RPMI8226 (cell line): ENCODE results near the gene APBA2.
A peak's percentile ranks its signal among the peaks of the same experiment; 100 is the strongest.

Source experiments
- DNase-seq: peaks from one replicate; pipeline ENCODE4 v3.0.0-alpha.2; 2015

APBA2 gene

DNA sequence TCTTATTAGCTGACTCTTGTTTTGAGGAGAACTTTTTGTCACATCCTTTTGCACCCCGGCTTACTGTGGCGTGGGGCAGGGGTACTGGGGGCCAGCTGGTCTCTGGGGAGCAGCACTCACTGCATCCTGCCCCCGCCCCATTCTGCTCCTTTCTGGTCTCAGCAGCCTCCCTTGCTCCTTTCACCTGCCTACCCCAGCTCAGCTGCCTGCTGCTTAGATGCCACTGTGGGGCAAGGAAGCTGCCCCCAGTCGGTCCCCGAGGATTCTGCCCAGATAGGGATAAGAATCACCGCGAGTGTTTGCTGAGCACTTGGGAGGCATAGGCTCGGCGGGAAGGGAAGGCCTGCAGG lies 32.0 kb downstream of the APBA2 start:
- no peak for DNase-seq

DNA sequence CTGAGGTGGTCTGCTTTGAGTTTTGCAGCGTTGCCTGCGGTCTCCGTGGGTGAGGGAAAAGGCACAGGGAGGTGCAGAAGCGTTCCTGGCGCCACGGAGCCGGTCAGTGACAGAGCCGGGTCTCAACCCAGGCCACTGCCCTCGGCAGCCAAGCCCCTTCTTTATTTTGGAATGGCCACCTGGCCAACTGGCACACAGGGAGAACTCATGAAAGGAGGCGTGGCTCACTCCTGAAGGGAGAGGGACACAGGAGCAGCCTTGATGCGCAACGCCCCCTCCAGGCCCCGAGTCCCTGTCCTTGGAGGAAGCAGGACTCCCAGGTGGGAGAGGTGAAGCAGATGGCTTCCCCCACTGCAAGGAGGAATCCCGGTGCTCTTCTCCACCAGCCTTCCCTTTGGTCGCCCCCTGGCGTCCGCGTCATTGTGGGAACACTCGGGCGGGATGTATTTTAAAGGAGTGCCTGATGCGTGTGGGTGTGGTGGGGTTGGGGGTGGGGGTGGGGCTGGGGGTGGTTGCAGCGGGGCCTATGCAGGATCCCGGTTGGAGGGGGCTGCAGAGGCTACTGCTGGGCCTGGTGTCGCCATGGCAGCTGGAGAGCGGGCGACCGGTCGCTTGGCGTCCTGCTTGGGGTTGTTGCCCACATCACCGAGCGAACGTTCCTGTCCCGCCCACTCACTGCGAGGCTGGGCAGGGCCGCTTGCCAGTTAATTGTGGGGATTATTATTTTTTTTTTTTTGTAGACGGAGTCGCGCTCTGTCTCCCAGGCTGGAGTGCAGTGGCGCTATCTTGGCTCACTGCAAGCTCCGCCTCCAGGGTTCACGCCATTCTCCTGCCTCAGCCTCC lies 32.6 kb downstream of the APBA2 start:
- no peak for DNase-seq

DNA sequence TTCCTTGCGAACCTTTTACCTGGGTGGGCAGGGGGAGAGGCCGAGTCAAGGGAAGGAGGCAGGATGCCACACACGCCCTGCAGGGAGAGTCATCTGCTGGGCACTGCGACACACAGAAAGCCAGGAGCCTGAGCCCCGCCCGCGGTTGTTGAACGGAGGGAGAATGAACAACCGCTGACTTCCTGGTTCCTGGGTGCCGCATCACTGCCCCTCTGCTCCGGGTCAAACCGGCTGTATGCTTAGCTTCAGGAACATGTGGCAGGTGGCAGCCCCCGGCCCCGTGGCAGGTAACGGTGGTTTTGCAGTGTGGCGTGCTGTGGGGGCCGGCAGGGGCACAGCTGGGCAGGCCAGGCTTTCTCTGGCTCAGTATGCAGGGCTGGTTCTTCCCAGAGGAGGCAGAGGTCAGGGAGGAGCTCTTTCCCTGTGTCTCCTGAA lies 33.4 kb downstream of the APBA2 start:
- DNase-seq = no peak

DNA sequence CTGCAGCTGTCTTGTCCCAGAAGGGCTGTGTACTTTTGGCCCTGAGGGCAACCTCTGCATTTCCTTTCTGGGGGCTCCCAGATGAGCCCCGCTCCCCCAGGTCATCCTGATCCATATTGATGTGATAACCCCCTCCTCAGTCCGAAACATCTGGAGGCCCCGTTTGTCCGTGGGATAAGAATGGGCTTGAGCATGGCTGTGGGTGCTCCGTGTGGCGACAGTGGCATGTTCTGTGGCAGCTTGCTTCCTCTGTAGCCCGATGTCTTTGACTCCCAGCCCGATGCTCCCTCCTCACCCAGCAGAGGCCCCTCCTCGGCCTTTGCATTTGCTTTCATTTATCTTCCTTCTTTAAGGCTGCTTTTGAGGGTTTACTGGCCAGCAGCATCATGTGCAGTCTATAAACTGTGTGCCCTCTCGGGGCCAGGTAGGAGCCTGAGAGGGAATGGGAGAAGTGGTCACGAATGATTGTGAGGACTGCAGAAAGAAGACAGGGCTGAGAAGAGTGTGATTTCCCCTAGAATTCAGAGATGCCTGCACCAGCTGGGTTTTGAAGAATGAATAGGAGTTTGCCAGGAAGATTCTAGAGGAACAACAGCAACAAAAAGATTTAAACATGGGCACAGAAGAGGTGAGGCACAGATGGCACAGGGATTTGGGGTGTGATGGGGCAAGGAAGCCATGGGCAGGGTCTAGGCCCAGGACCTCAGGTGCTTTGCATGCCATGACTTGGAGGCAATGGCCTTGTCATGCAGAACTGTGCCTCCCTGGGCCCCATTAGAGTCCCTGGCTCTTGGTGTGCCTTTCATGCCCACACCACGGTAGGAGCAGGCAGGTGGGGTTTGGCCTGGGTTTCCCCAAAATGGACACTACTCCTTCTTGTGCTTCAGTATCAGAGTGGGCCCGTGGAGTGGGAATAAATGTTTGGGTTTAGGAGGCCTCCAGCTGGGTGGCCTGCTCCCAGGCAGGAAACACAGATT lies 34.2 kb downstream of the APBA2 start:
- DNase-seq = no peak

DNA sequence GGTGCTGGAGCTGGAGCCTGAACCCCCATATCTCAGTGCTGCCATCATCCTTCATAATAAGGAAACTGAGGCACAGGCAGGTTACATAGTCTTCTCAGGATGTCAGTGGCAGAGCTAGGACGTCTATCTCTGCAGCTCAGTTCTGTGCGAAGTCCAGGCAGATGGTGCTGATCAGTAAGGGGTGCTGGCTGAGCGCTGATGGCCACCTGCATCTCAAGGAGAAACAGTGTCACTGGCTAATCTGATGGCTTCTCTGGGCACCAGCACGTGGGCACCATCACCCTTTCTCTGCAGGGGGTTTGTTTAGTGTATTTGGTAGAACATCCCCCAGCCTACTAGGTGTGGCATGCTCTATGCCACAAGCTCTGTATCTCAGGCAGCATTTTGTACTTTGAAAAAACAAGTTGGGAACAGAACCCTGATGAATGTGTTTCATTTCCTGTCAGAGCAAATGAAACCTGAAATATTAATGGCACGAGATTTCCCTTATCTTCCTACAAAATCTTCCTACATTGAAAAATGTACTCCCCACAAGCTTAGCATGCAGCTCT lies 35.1 kb downstream of the APBA2 start:
- DNase-seq = no peak

DNA sequence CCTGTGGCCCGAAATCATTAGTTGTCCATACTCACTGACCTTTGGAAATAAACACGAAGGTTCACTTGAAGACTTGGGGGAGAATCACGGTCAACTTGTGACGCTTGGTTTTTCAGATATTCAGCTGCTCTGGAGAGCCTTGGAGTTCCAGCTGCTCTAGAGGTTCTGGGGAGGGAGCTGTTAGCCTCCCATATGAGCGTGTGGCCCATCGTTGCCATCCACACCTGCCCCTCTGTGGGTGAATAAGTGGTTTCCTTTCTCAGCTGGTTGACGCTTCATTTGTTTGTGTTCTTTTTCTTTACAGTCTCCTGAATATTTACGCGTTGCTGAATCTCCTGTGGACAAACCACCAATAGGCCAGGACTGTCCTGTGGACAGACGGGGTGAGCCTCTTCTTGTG lies 35.6 kb downstream of the APBA2 start:
- peak; percentile 43 for DNase-seq

DNA sequence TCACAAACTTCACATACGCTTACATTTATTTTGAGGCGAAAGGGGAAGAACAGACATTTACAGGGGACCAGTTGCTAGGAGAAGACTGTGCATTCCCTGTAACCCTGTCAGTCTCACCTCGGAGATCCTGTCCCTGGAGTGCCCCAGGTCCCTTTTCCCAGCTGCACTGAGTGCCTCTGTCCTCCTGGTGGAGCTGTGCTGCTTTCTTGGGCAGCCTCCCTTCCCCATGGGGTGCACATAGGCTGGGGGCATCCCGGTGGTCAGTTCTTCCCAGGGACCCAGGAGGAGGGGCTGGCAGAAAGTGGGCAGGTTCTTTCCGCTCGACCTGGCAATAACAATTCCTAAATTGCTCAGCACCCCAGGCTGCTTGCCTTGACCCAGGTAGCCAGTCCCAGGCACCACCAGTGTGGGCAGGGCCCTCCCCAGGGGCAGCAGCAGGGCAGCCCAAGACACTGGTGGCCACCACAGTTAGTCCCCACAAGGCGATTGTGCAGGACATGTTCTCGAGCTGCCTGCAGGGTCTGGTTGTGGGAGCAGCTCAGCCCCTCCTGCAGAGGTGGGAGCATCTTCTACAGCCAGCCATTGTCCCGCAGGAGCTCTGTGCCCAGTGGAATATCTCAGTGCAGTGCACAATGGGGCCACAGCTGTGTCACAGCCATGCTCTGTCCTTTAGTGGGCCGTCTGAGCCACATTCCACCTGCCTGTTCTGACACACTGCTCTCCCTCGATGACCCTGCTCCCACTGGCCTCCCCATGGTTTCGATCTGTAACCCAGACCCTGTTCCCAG lies 36.3 kb downstream of the APBA2 start:
- peak; percentile 12 for DNase-seq

DNA sequence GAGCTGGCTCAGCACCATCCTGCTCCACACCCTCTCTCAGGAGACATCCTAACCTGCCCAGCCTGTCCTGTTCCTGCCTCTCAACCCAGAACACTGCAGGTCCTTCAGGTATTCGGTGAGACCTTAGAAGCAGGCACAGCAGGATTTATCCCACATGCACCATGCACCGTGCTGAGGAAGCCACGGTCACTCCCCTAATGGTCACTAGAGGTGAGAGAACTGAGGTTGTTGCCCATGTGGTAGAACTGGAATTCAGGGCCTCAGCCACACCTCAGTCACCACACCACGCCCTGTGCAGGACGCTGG lies 36.9 kb downstream of the APBA2 start:
- no peak for DNase-seq

DNA sequence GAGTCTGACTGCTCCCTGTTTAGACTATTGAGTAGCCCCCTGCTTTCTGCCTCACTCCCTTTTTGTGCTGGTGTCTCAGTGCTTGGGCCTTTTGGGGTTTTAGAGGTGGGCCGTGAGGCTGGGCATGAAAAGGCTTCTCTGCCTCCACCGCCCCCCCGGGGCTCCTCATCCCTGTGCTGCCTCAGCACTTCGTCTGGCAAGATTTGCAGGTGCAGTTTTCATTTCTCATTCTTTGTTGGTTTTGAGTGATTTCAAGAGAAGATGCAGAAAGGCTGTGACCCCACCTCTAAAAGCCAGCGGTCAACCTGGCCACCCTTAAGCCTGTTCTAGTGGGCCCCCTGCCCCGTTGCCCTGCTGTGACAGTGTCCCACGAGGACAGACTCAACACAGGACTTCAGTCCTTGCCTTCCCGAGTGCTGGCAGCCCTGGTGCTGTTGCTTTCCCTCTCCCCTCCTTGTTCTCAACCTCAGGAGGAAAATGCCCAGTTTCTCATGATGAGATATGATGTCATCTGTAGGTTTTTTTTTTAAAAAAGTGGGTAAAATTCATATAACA lies 38.0 kb downstream of the APBA2 start:
- DNase-seq = peak; percentile 70

DNA sequence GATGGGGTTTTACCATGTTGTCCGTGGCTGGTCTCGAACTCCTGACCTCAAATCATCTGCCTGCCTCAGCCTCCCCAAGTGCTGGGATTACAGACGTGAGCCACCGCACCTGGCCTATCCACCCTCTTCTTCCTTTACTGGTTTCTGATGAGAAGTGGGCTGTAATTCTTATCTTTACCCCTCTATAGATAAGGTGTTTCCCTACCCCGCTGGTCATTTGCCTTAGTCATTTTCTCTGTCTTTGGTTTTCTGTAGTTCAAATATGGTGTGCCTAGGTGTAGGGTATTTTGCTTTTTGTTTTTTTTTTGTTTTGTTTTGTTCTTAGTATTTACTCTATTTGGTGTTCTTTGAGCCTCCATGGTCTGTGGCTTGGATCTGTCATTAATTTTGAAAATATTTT lies 41.3 kb downstream of the APBA2 start:
- DNase-seq = no peak

DNA sequence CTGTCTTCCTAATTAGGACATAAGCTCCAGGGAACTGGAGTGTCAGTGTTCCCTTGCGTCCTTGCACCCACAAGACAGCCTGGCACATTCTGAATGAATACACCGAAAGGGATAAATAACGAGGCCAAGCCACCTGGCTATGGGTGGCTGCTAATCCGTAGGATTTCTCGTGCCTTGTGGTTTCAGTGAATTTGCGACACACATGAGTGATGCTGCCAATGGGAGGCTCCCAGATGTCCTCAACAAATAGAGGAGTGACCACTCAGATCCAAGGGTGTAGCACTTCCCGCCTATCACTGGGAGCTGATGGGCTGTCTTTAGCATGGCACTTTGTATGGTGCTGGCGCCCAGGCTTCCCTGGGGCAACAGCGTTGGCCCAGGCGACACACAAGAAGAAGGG lies 43.4 kb downstream of the APBA2 start:
- DNase-seq = no peak

DNA sequence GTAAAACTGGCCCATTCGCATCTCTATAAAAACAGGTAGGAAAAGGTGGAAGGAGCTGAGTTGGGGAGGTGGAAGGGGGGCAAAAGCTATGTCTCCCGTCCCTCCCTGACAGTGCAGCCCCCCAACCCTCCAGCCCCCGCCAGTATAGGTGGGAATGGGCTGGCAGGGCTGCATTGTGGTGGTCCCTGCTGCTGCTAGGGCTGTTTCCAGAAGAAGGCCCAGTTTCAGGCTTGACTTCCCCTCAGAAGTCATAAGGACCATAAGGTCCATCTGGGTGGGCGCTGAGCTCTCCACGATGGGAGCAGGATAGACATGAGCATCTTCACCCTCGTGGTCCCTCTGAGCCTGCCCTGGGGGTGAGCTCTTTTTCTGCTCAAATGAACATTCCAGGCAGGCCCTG lies 44.2 kb downstream of the APBA2 start:
- DNase-seq = no peak

DNA sequence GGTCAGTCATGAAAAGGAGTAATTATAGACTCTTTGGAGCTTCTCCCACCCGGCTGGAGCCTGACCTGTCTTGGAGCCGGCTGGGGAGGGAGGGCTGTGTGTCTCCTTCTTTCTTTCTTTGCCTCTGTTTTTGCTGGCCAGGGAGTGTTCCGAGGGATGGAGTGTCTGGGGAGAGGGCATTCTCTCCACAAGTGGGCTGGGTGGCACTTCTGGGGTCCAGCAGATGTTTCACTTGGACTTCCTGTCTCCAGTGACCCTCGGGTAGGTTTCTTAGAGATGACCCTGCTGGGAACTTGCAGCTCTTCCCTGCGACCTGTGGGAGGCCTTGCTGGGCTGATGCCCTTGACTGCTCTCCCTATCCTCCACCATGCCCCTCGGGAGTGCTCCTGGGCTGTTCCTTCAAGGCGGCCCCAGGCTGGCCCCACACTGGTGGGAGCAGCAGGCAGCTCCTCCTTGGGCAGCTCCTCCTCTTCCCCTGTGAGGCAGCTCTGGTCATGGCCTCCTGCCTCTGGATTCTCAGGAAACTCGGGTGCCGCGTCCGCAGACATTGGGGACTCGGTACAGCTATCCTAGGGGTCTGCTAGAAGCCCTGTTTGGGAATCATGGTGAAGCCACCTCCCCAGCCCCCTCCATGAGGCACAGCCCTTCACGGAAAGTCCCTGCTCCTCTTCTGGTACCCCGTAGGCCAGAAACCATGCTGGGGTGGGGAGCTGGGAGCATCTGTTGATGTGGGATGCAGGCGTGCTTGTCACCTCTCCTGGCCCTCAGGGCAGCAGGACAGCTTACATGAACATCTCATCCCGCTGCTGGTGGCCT lies 44.9 kb downstream of the APBA2 start:
- DNase-seq = no peak

DNA sequence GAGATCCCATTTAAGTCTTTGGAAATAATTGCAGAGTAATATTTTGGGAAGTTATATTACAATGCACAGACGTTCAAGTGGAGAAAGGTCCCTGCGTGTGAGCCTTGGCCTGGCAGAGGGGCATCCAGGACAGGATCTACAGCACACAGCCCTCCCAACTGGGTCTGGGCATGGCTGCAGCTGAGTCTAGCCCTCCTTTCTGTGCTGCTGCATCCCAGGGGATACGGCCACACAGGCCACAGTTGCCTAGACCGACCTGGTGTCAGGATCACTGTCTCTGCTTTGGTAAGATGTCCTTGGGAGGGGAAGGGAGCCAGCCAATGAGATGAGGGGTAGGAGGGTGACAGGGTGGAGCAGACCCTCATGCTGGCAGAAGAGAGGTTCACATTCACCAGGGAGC lies 46.1 kb downstream of the APBA2 start:
- DNase-seq = no peak

DNA sequence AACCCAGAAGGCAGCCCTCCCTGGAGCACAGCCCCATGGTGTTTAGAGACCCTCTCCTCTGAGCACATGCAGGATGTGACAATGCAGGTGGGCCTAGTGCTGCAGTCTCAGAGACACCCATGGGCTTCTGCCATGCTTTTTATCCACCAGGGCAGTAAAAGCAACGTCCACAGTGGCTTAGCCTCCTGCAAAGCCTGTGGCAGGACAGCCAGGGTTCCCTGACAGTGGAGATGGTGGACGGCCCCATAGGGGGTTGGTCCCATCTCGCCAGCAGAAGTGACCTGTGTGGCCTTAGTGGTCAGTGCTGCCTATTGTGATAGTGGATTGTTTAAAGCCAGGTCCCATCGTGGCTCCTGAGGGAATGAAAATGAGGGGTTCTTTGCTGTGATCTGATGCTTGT lies 46.6 kb downstream of the APBA2 start:
- no peak for DNase-seq

DNA sequence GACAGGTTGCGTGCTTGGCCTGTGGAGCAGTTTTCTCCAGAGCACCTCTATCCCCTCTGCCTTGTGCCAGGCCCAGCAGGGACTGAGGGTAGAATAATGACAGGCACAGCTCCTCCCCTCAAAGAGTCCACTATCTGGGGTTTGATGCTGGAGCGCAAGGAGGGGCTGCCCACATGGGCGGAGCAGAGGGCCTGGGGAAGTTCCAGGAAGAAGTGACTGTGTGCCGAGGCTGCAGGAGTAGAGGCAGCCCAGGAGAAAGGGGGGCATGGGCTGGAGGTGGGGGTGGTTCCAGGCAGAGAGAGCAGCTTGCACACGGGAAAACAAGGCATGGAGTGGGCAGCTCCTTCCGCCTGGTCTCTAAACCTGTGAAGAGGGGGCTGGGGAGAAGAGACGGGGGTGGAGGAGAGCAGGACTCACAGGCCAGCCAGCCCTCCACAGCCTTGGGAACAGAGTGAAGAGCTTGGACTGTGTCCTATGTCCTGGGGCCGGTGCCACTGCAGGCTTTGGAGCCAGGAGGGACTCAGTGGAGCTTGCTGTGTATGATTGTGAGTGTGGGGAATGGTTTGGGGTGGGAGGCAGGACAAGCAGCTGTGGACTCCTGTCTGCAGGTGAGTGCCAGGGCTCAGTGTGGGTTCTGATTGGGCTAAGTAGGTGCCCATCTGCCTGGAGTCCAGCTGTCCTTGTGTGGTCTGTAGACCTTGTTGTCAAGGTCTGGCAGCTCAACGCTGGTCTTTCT lies 48.1 kb downstream of the APBA2 start:
- DNase-seq = no peak

DNA sequence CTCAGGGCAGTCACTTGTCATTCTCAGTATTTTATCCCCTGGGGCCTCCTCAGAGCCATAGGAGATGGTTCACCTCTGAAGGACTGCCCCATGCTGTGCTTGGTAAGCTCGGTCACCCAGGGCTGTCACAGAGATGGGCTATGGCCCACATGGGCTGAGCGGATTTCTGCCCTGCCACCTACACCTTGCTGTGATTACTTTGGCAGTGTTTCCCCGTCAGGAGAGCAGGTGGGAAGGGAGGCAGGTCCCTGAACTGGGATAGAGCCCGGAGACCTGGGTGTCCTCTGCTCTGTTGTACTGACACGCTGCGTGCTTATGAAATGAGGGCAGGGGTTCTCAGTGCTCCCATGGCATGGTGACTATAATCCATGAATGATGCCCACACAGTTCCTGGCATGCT lies 48.9 kb downstream of the APBA2 start:
- DNase-seq = no peak

DNA sequence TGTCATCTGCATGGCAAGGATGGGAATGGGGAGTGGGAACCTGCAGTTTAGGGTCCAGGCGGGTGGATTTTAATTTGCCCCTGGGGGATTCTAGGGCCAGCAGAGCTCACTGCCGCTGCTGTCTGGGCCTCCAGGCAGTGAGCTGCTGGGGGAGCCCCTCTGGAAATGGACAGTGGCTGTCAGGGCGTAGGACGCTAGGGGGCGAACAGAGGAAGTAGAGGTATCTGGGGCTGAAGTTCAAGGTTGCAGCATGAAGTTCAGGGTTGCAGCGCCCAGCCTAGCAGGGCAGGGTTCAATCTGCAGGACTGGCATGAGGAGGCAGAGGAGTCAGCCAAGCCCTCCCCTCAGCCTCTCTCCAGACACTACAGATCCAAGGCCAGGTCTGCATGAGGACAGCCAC lies 49.5 kb downstream of the APBA2 start:
- DNase-seq = peak; percentile 32

DNA sequence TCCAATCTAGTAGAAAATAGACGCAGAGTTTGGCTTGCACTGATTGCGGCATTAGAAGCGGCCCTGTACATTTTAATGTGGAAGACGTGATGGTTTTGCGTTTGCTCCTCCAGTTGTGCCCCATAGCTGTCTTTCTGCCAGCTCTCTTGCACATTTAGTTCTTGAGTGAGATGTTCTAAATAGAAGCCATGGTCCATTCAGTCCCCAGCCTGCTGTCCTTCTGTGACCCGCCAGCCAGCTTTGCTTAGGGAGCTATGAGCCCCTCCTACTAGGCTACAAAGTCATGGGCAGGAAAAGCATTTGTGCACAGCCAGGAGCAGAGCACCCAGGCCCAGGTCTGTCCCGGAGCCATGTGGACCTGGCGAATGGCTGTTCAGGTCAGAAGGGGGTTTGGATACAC lies 50.3 kb downstream of the APBA2 start:
- DNase-seq = no peak

DNA sequence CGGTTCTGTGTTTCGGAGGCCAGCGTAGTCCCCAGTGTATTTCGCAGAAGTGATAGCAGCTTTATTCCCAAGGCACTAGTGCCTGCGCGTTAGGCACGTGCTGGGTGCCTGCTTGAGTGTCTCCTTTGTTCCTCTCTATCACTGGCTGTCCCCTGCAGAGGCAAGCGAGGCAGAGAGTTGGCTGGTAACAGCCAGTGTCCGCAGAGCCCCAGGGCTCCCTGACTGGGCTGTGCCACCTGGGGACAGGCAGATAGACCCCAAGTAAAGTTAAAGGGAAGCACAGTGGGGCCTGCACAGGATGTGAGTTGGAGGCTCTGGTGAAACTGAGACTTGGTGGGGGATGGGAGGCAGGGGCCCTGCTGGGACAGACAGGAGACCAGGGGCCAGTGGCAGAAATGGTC lies 50.7 kb downstream of the APBA2 start:
- no peak for DNase-seq

DNA sequence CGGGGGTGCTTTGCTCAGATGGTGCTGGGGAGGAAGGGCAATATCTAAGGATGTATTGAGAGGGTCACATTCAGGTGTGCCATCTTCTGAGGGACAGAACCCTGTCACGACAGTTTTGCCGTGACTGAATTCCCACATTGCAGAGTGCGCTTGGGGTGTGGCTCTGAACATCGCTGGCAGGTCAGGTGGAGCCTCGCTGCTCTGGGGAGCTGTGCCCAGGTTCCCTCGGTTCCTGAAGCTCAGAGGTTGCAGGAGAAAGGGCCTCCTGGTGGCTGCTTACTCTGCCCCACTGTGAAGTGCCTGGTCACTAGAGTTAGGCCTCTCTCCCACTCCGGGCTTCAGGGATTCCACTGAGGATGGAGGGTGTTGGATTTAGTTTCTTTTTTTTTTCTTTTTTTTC lies 51.5 kb downstream of the APBA2 start:
- no peak for DNase-seq
